Upper lobe of left lung (tissue), 4 donors: ENCODE data around the gene SUMF2.

Experiments used
- POLR2AphosphoS5 ChIP-seq, 2 donors: sonication (generic); formaldehyde crosslinking; IDR thresholded peaks; one replicate each; pipeline ENCODE4 v1.5.1; 2017; ENCODE audit warnings: antibody characterized with exemption in 2 of 2
- TF ChIP-seq, protein P1 (sequence below), 6 experiments: fragments of 450-650 bp in 4 of 6; fragments of 200-600 bp in 2 of 6; sonication (generic) in 2 of 6; IDR thresholded peaks; one replicate each; pipeline ENCODE4 v1.5.1; 2016 to 2019; ENCODE audit warnings: antibody characterized with exemption in 6 of 6

DNA sequence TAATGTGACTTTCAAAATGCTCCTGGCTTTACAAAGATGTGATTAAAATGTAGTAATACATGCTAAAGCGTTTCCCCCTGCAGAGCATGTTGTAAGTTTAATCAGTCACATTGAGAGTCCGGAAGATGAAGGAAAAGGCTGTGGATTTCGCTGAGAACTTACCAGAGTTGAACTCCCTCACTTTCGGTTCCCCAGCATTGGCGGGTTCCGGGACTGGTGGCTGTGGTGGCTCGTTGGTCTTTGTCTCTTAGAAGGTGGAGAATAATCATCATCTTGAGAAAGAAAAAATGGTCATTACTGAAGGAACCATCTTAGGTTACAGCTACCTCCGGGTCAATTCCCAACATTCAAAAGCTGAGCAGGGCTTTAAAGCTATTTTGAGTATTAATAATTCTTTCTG, 61.7 kb downstream of the SUMF2 start:
- TF ChIP-seq POLR2AphosphoS5 (IDR thresholded peaks at IDR 0.05), result no peak
- TF ChIP-seq, protein P1, sequence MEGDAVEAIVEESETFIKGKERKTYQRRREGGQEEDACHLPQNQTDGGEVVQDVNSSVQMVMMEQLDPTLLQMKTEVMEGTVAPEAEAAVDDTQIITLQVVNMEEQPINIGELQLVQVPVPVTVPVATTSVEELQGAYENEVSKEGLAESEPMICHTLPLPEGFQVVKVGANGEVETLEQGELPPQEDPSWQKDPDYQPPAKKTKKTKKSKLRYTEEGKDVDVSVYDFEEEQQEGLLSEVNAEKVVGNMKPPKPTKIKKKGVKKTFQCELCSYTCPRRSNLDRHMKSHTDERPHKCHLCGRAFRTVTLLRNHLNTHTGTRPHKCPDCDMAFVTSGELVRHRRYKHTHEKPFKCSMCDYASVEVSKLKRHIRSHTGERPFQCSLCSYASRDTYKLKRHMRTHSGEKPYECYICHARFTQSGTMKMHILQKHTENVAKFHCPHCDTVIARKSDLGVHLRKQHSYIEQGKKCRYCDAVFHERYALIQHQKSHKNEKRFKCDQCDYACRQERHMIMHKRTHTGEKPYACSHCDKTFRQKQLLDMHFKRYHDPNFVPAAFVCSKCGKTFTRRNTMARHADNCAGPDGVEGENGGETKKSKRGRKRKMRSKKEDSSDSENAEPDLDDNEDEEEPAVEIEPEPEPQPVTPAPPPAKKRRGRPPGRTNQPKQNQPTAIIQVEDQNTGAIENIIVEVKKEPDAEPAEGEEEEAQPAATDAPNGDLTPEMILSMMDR (IDR thresholded peaks at IDR 0.05), result no peak
